GM12864 (cell line): ENCODE data around the gene NPPC.
A peak's percentile ranks its signal among the peaks of the same experiment; 100 is the strongest.

Experiments used
- DNase-seq: peaks from one replicate; pipeline ENCODE4 v3.0.0-alpha.2; 2011; ENCODE audit warnings: low read depth
- H3K4me3 ChIP-seq: 2 replicates; pipeline ENCODE4 v1.5.1; 2011; ENCODE audit warnings: mild to moderate bottlenecking, low read depth, low read length, control low read depth
- CTCF ChIP-seq: IDR thresholded peaks from 2 replicates; pipeline ENCODE4 v1.5.1; 2011; ENCODE audit warnings: low read depth, mild to moderate bottlenecking, moderate library complexity, low read length, control low read depth, inconsistent platforms; ENCODE audit errors: missing control alignments

The NPPC gene

DNA sequence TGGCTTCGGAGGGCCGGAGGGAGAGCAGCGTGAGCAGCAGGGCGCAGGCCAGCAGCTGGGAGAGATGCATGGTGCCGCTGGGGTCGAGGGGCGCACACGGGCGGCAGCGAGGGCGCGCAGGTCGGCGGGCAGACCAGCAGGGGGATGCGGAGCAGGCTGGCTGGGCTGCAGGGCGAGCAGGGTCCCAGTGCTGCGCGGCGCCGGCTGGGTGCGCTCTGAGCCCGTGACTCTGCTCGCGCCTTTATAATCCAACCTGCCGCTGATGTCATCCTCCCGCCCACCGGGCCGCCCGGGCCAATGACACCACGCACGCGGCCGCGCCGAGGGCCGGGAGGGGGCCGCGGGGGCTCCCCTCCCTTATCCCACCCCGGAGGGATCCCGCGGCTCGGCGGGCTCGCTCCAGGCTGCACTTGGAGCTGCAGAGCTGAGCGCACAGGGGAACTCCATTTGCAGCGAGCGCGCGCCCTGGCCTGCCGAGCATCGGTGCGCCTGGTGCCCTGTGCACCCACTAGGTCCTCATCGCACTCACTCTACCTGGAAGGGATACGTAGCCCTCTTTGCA lies at the start of gene NPPC:
Gene NPPC, minus strand, starts transcription at position 217 of the 562 bp plus-strand sequence. Its CDS starts 147 bp downstream, at position 70.
- peak within 1 kb of the TSS; percentile 40 for H3K4me3 ChIP-seq
- DNase-seq: no peak
- TF ChIP-seq CTCF: peak; percentile 54

GRCh38 chr2:231975001-231975400 lies 48.8 kb upstream of the NPPC start:
- no peak overlapping the region for H3K4me3 ChIP-seq
- no peak for DNase-seq
- TF ChIP-seq CTCF: no peak

DNA sequence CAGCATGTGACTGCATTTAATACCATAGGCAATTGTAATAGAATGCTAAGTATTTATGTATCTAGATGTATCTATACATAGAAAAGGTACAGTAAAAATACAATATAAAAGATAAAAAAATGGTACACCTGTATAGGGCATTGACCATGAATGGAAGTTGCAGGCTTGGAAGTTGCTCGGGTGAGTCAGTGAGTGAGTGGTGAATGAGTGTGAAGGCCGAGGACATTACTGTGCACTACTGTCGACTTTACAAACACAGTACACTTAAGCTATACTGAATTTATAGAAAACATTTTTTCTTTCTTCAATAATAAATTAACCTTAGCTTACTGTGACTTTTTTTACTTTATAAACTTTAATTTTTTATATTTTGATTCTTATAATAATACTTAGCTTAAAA lies 44.3 kb upstream of the NPPC start:
- no peak overlapping the region for H3K4me3 ChIP-seq
- DNase-seq: no peak
- TF ChIP-seq CTCF: no peak

GRCh38 chr2:231968820-231969219 lies 42.6 kb upstream of the NPPC start:
- no peak for TF ChIP-seq CTCF
- DNase-seq: no peak
- no peak overlapping the region for H3K4me3 ChIP-seq

DNA sequence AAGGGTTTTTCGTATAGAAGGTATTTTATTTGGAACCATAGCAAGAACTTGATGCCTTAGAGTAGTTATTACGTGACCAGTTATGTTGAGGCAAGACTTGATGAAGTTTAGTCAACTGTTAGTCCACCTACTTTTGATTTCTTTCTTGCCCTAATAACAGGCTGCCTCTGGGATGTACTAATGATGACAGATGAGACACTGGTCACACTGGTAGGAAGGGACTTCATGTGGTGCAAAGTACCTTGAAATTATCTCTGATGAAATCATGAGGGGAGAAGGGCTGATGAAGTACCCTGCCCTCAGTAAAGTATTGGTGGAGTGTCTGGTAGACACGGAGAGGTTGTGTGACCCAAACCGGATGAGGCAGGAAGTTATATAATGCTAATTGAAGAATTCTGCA lies 40.7 kb upstream of the NPPC start:
- DNase-seq: no peak
- TF ChIP-seq CTCF: no peak
- no peak overlapping the region for H3K4me3 ChIP-seq

GRCh38 chr2:231965102-231965501 lies 38.9 kb upstream of the NPPC start:
- DNase-seq: no peak
- H3K4me3 ChIP-seq: no peak overlapping the region
- no peak for TF ChIP-seq CTCF
